Measurements from ENCODE around the gene TOMM20.

Gene TOMM20

GRCh38 chr1:235105051-235106043, 23.3 kb downstream of the TOMM20 start:
- TF ChIP-seq CTCF (IDR thresholded peaks at IDR 0.05; ENCODE audit: low read depth, low read length, missing control alignments), result no peak
- DNase-seq (ENCODE audit: extremely low read depth, low read depth), result peak; percentile 63
- H3K4me3 ChIP-seq (replicated peaks; ENCODE audit: low read depth, low read length), result peak overlapping the region; percentile 26

GRCh38 chr1:235102993-235103411, 25.6 kb downstream of the TOMM20 start:
- DNase-seq (ENCODE audit: extremely low read depth, low read depth), result no peak
- no peak overlapping the region for H3K4me3 ChIP-seq (replicated peaks; ENCODE audit: low read depth, low read length)
- TF ChIP-seq CTCF (IDR thresholded peaks at IDR 0.05; ENCODE audit: low read depth, low read length, missing control alignments), result no peak

- H3K4me3 ChIP-seq (replicated peaks; ENCODE audit: low read depth, low read length), result no peak overlapping the region
- no peak for TF ChIP-seq CTCF (IDR thresholded peaks at IDR 0.05; ENCODE audit: low read depth, low read length, missing control alignments)
- DNase-seq (ENCODE audit: extremely low read depth, low read depth), result no peak
Observed at GRCh38 chr1:235102259-235102582, 26.4 kb downstream of the TOMM20 start.

- no peak for DNase-seq (ENCODE audit: extremely low read depth, low read depth)
- no peak overlapping the region for H3K4me3 ChIP-seq (replicated peaks; ENCODE audit: low read depth, low read length)
- TF ChIP-seq CTCF (IDR thresholded peaks at IDR 0.05; ENCODE audit: low read depth, low read length, missing control alignments), result no peak
Observed at GRCh38 chr1:235101558-235102258, 26.9 kb downstream of the TOMM20 start.

- TF ChIP-seq CTCF (IDR thresholded peaks at IDR 0.05; ENCODE audit: low read depth, low read length, missing control alignments), result no peak
- no peak overlapping the region for H3K4me3 ChIP-seq (replicated peaks; ENCODE audit: low read depth, low read length)
- DNase-seq (ENCODE audit: extremely low read depth, low read depth), result no peak
Observed at GRCh38 chr1:235100194-235100772, 28.4 kb downstream of the TOMM20 start.

- no peak for TF ChIP-seq CTCF (IDR thresholded peaks at IDR 0.05; ENCODE audit: low read depth, low read length, missing control alignments)
- H3K4me3 ChIP-seq (replicated peaks; ENCODE audit: low read depth, low read length), result no peak overlapping the region
- DNase-seq (ENCODE audit: extremely low read depth, low read depth), result no peak
Observed at GRCh38 chr1:235098991-235099390, 29.6 kb downstream of the TOMM20 start.

All from HFF-Myc (cell line).